Neural cell (in vitro differentiated cells): ENCODE data around the gene NPAS3. TPM values are rescaled to one million over a fixed set of nuclear protein-coding genes. Genes with fewer than 3 reads are reported as not detected.

ENCODE experiments used
- H2AFZ ChIP-seq: fragments of 200-600, 300-800 bp; sonication (generic), shearing (Covaris generic); 2 replicates; pipeline ENCODE4 v1.6.0; 2014; ENCODE audit warnings: low read depth, mild to moderate bottlenecking, antibody characterized with exemption, low read length, moderate library complexity
- H3F3A ChIP-seq: fragments of 200-600 bp; shearing (Covaris generic); 2 replicates; pipeline ENCODE4 v1.6.1; 2016; ENCODE audit warnings: mild to moderate bottlenecking, moderate library complexity, mixed read lengths, antibody characterized with exemption, low read length; ENCODE audit not compliant: insufficient read depth, poor library complexity, severe bottlenecking
- H3K27ac ChIP-seq: fragments of 200-600, 300-800 bp; sonication (generic), shearing (Covaris generic); 2 replicates; pipeline ENCODE4 v1.5.1; 2014; ENCODE audit warnings: mild to moderate bottlenecking, low read length, moderate library complexity
- H3K27me3 ChIP-seq: fragments of 300-800, 200-600 bp; sonication (generic), shearing (Covaris generic); 2 replicates; pipeline ENCODE4 v1.6.0; 2014; ENCODE audit warnings: mild to moderate bottlenecking, low read depth, low read length, moderate library complexity; ENCODE audit not compliant: insufficient read depth
- H3K36me3 ChIP-seq: fragments of 300-800, 200-600 bp; sonication (generic), shearing (Covaris generic); 2 replicates; pipeline ENCODE4 v1.5.1; 2014; ENCODE audit warnings: mild to moderate bottlenecking, antibody characterized with exemption, low read length, moderate library complexity; ENCODE audit not compliant: insufficient read depth
- H3K4me2 ChIP-seq: fragments of 300-800, 200-600 bp; sonication (generic), shearing (Covaris generic); 2 replicates; pipeline ENCODE4 v1.6.0; 2014; ENCODE audit warnings: mild to moderate bottlenecking, low read length
- H3K4me3 ChIP-seq: fragments of 300-800, 200-600 bp; sonication (generic), shearing (Covaris generic); 2 replicates; pipeline ENCODE4 v1.5.1; 2014; ENCODE audit warnings: mild to moderate bottlenecking, low read length, moderate library complexity
- H3K79me2 ChIP-seq: fragments of 200-600 bp; shearing (Covaris generic); replicated peaks from 2 replicates; pipeline ENCODE4 v1.6.0; 2014; ENCODE audit warnings: mild to moderate bottlenecking, low read length, moderate library complexity; ENCODE audit not compliant: insufficient read depth
- H3K9ac ChIP-seq: fragments of 300-800, 200-600 bp; sonication (generic), shearing (Covaris generic); 2 replicates; pipeline ENCODE4 v1.6.1; 2016; ENCODE audit warnings: mild to moderate bottlenecking, low read length, mixed read lengths
- H3K9me2 ChIP-seq: fragments of 200-600 bp; shearing (Covaris generic); 2 replicates; pipeline ENCODE4 v1.6.1; 2016; ENCODE audit warnings: mild to moderate bottlenecking, low read length, mixed read lengths; ENCODE audit not compliant: insufficient read depth
- H3K9me3 ChIP-seq: fragments of 200-600, 300-800 bp; sonication (generic), shearing (Covaris generic); 2 replicates; pipeline ENCODE4 v1.6.1; 2016; ENCODE audit warnings: mild to moderate bottlenecking, mixed run types, low read length, moderate library complexity, mixed read lengths
- H4K20me1 ChIP-seq: fragments of 200-600 bp; shearing (Covaris generic); 2 replicates; pipeline ENCODE4 v1.6.1; 2016; ENCODE audit warnings: mild to moderate bottlenecking, mixed run types; ENCODE audit not compliant: insufficient read depth
- CTCF ChIP-seq: fragments of 450-650 bp; IDR thresholded peaks from 2 replicates; pipeline ENCODE4 v1.5.1; 2014; ENCODE audit warnings: antibody characterized with exemption, mild to moderate bottlenecking, moderate library complexity; ENCODE audit not compliant: poor library complexity, severe bottlenecking
- EP300 ChIP-seq: fragments of 450-650 bp; conservative IDR thresholded peaks from 2 replicates; pipeline ENCODE4 v1.6.1; 2014; ENCODE audit warnings: antibody characterized with exemption, mild to moderate bottlenecking, moderate library complexity; ENCODE audit not compliant: poor library complexity, severe bottlenecking
- EZH2 ChIP-seq: fragments of 200-600, 300-800 bp; shearing (Covaris generic), sonication (generic); IDR thresholded peaks from 2 replicates; pipeline ENCODE4 v1.6.1; 2014; ENCODE audit warnings: antibody characterized with exemption, low read length, borderline replicate concordance, mild to moderate bottlenecking; ENCODE audit not compliant: insufficient read depth, poor library complexity, severe bottlenecking
- MXI1 ChIP-seq: fragments of 450-650 bp; conservative IDR thresholded peaks from 2 replicates; pipeline ENCODE4 v1.6.1; 2014; ENCODE audit warnings: antibody characterized with exemption, mild to moderate bottlenecking; ENCODE audit not compliant: poor library complexity, severe bottlenecking
- POLR2AphosphoS5 ChIP-seq: IDR thresholded peaks from 2 replicates; pipeline ENCODE4 v1.6.1; 2012
- RAD21 ChIP-seq: fragments of 450-650 bp; conservative IDR thresholded peaks from 2 replicates; pipeline ENCODE4 v1.6.1; 2014; ENCODE audit warnings: antibody characterized with exemption, mild to moderate bottlenecking, moderate library complexity
- REST ChIP-seq: IDR thresholded peaks from 2 replicates; pipeline ENCODE4 v1.6.1; 2012; ENCODE audit warnings: borderline replicate concordance
- SMC3 ChIP-seq: fragments of 450-650 bp; conservative IDR thresholded peaks from 2 replicates; pipeline ENCODE4 v1.6.1; 2014; ENCODE audit warnings: antibody characterized with exemption, mild to moderate bottlenecking, moderate library complexity; ENCODE audit not compliant: poor library complexity
- TAF1 ChIP-seq: IDR thresholded peaks from 2 replicates; pipeline ENCODE4 v1.6.1; 2012; ENCODE audit warnings: low read depth
- polyA plus RNA-seq: library from polyadenylated mRNA; depleted of rRNA; stranded (reverse); fragments of >200 nt; gene quantifications from 2 replicates; pipeline ENCODE4 v1.2.3, GENCODE V29; 2014

The NPAS3 gene
- polyA plus RNA-seq, 1 donor from 2014 or later = 1.3 TPM

- Histone ChIP-seq H3K9ac (no peak overlapping the region), H3K9me2 (no peaks in the 10 kb centered on the region), H3K27ac (no peak overlapping the region), H3K79me2 (no peaks in the 10 kb centered on the region), H3F3A (no peaks in the 10 kb centered on the region), H3K4me3 (no peak overlapping the region), H4K20me1 (no peaks in the 10 kb centered on the region), H3K27me3 (no peaks in the 10 kb centered on the region), H3K36me3 (no peaks in the 10 kb centered on the region), H2AFZ (no peak overlapping the region), H3K9me3 (no peaks in the 10 kb centered on the region), H3K4me2 (no peak overlapping the region)
- TF ChIP-seq SMC3 (no peak), MXI1 (no peak), EP300 (no peak), REST (no peak), POLR2AphosphoS5 (no peak), CTCF (no peak), RAD21 (no peak), TAF1 (no peak), EZH2 (no peak)
Observed at GRCh38 chr14:33444136-33444535, 505.5 kb downstream of the NPAS3 start.

- no peaks in the 10 kb centered on the region for H3F3A ChIP-seq
- no peak overlapping the region for H3K4me3 ChIP-seq
- no peaks in the 10 kb centered on the region for H3K79me2 ChIP-seq
- H3K9ac ChIP-seq = no peak overlapping the region
- no peaks in the 10 kb centered on the region for H3K27me3 ChIP-seq
- no peak overlapping the region for H3K4me2 ChIP-seq
- H3K27ac ChIP-seq = no peak overlapping the region
- no peaks in the 10 kb centered on the region for H3K9me3 ChIP-seq
- TF ChIP-seq CTCF (no peak), RAD21 (no peak), REST (no peak), EP300 (no peak), EZH2 (no peak), POLR2AphosphoS5 (no peak), SMC3 (no peak), MXI1 (no peak), TAF1 (no peak)
- no peaks in the 10 kb centered on the region for H3K36me3 ChIP-seq
- H3K9me2 ChIP-seq = no peaks in the 10 kb centered on the region
- no peaks in the 10 kb centered on the region for H4K20me1 ChIP-seq
- H2AFZ ChIP-seq = no peak overlapping the region
Observed at GRCh38 chr14:33449268-33449667, 510.6 kb downstream of the NPAS3 start.
